ENCODE results near the gene HRC.
"Not testable (repeated sequence)": the region's sequence is repeated elsewhere in the genome, so short reads cannot be mapped to it uniquely, and the experiment has no call there.

The HRC gene

GRCh38 chr19:49155005-49155819, at the start of gene HRC:
Gene HRC (minus strand): TSS chr19:49155396. CDS start chr19:49155237, 159 bp downstream.
- H3K4me3 ChIP-seq (ENCODE audit: low read depth, low read length): no peak within 1 kb of the TSS

DNA sequence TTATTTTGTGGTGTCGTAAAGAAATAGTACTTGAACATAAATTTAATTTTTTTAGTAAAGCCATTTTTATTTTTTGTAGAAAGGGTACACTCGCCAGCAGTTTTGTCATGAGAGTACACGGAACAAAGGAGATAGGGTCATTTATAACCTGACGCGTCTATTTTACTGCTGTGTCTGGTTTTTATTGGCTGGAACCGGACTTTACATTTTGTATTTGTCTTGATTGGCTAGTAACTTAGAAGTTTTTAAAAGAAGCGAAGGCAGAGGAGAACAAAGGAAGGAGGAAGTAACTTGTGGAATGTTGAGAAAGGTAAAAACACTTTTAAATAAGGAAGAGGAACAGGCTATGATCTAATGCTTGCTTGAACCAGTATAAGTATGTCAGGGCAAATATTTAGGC, 45.8 kb upstream of the HRC start:
- no peak overlapping the region for H3K4me3 ChIP-seq (ENCODE audit: low read depth, low read length)

DNA sequence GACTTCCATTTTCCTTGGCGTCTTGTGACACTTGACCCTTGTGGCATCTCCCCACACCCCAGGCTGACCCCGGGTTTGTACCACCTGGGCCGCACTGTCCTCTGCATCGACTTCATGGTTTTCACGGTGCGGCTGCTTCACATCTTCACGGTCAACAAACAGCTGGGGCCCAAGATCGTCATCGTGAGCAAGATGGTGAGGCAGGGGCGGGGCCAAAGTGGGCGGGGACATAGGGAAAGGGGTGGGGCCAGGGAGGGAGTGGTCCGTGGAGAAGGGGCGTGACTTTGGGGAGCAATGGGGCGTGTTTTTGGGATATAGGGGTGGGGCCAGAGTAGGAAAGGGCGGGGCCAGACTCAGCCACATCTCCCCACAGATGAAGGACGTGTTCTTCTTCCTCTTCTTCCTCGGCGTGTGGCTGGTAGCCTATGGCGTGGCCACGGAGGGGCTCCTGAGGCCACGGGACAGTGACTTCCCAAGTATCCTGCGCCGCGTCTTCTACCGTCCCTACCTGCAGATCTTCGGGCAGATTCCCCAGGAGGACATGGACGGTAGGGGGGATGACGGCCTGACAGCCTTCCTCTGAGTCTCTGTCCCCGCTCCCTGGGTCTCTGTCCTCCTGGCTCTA, 45.2 kb upstream of the HRC start:
- H3K4me3 ChIP-seq (ENCODE audit: low read depth, low read length): no peak overlapping the region

DNA sequence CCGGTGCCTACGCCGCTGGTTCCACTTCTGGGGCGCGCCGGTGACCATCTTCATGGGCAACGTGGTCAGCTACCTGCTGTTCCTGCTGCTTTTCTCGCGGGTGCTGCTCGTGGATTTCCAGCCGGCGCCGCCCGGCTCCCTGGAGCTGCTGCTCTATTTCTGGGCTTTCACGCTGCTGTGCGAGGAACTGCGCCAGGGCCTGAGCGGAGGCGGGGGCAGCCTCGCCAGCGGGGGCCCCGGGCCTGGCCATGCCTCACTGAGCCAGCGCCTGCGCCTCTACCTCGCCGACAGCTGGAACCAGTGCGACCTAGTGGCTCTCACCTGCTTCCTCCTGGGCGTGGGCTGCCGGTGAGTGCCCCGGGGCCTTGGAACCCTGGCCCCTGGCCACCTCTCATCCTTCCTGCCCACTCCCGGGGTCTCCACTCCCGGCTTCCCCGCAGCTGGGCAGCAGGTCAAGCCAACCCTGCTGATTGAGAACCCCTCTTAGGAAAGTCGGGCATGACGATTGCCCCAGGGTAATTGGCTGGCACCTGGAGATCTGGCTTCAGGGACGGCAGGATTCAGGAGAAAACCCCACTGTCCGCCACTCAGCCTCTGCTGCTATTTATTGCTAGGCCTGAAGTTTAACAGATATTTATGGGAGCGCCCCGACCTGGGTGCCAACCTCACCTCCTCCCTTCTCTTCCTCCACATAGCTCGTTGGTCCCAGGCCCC, 41.5 kb upstream of the HRC start:
- no peak overlapping the region for H3K4me3 ChIP-seq (ENCODE audit: low read depth, low read length)

- H3K4me3 ChIP-seq (ENCODE audit: low read depth, low read length): no peak overlapping the region
Measured at GRCh38 chr19:49194408-49194807, 39.2 kb upstream of the HRC start.

DNA sequence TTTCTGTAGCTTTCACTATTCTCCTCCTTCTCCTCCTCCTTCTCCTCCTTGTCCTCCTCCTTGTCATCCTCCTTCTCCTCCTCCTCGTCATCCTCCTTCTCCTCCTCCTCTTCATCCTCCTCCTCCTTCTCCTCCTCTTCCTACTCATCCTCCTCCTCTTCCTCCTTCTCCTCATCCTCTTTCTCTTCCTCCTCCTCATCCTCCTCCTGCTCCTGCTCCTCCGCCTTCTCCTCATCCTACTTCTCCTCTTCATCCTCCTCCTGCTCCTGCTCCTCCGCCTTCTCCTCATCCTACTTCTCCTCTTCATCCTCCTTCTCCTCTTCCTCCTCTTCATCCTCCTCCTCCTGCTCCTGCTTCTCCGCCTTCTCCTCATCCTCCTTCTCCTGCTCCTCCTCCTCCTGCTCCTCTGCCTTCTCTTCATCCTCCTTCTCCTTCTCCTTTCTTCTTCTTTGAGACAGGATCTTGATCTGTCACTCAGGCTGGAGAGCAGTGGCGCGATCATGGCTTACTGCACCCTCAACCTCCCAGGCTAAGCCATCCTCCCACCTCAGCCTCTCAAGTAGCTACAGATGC, 38.7 kb upstream of the HRC start:
- no peak overlapping the region for H3K4me3 ChIP-seq (ENCODE audit: low read depth, low read length)

DNA sequence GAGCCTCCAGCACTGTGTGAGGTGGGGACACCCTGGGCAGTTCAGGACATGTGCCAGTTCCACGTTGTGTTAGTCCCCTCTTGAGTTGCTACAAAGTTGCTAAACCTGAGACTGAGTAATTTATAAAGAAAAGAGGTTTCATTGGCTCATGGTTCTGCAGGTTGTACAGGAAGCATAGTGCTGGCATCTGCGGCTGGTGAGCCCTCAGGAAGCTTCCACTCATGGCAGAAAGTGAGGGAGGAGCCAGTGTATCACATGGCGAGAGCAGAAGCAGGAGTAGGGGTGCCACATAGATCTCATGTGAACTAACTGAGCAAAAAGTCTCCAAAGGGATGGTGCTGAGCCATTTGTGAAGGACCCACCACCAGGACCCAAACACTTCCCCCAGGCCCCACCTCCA, 35.6 kb upstream of the HRC start:
- H3K4me3 ChIP-seq (ENCODE audit: low read depth, low read length): no peak overlapping the region

DNA sequence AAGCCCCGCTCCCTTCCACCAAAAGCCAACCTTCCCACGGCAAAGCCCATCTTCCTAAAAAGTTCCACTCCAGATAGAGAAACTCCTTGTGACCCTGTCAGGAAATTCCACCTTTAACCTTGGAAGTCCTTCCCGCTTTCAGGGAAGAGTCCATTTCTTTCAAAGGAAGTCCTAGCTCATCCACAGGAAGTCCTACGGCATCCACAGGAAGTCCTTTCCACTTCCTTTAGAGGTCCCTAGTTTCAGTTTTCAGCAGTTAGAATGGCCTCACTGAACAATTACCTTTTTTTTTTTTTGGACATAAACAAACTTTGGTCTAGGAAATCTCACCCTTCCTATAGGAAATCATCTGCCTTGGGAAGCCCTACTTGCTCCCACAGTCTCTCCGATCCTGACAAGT, 34.1 kb upstream of the HRC start:
- H3K4me3 ChIP-seq (ENCODE audit: low read depth, low read length): no peak overlapping the region

- H3K4me3 ChIP-seq (ENCODE audit: low read depth, low read length): no peak overlapping the region
Measured at GRCh38 chr19:49188626-49189200, 33.5 kb upstream of the HRC start.

GRCh38 chr19:49186108-49186507, 30.9 kb upstream of the HRC start:
- no peak overlapping the region for H3K4me3 ChIP-seq (ENCODE audit: low read depth, low read length)

DNA sequence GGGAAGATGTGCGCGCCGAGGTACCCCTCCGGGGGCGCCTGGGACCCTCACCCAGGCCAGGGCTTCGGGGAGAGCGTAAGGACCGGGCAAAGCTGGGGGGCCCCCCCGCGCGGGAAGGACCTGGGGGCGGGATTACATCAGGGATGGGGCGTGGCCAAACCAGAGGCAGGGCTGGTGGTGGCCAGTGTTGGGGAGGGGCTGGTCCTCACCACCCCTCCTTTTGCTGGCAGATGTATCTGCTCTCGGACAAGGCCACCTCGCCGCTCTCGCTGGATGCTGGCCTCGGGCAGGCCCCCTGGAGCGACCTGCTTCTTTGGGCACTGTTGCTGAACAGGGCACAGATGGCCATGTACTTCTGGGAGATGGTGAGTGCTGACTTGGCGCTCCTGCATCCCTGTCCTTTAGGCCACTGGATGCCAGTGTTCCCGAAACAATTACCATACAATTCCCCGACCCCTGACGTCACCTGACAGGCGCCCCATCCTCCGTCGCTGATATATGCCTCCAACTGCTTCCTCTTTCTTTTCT, 27.7 kb upstream of the HRC start:
- no peak overlapping the region for H3K4me3 ChIP-seq (ENCODE audit: low read depth, low read length)

- H3K4me3 ChIP-seq (ENCODE audit: low read depth, low read length): not testable (repeated sequence)
Measured at GRCh38 chr19:49182010-49182847, 27.0 kb upstream of the HRC start.

GRCh38 chr19:49180659-49181058, 25.5 kb upstream of the HRC start:
- no peak overlapping the region for H3K4me3 ChIP-seq (ENCODE audit: low read depth, low read length)

- no peak overlapping the region for H3K4me3 ChIP-seq (ENCODE audit: low read depth, low read length)
Measured at GRCh38 chr19:49173198-49173597, 18.0 kb upstream of the HRC start.

- no peak overlapping the region for H3K4me3 ChIP-seq (ENCODE audit: low read depth, low read length)
Measured at GRCh38 chr19:49168421-49168820, 13.2 kb upstream of the HRC start.

DNA sequence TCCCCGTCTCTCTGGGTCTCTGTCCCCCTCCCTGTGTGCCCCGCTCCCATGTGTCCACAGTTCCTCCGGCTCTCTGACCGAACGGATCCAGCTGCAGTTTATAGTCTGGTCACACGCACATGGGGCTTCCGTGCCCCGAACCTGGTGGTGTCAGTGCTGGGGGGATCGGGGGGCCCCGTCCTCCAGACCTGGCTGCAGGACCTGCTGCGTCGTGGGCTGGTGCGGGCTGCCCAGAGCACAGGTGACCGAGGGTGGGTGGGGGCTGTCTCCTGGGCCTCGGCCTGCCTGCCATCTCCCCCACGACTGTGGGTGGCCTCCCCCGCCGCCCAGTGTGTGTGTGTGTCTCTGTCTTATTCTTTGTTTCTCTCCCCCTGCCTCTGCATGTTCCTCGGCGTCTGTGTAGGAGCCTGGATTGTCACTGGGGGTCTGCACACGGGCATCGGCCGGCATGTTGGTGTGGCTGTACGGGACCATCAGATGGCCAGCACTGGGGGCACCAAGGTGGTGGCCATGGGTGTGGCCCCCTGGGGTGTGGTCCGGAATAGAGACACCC, 12.7 kb upstream of the HRC start:
- no peak overlapping the region for H3K4me3 ChIP-seq (ENCODE audit: low read depth, low read length)

DNA sequence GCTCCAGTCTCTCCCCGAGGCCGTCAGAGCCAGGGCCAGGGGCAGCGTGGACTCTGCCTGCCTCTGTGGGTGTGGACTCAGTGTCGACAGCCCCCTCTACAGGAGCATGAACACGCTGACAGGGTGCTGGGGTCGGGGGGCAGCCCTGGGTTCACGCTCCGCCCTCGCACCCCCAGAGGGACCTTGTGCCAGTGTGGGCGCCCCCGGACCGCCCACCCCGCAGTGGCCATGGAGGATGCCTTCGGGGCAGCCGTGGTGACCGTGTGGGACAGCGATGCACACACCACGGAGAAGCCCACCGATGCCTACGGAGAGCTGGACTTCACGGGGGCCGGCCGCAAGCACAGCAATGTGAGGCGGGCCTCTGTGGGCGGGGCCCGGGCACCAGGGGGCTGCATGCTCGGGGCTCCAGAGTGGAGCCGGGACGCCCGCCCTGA, 10.7 kb upstream of the HRC start:
- no peak overlapping the region for H3K4me3 ChIP-seq (ENCODE audit: low read depth, low read length)

DNA sequence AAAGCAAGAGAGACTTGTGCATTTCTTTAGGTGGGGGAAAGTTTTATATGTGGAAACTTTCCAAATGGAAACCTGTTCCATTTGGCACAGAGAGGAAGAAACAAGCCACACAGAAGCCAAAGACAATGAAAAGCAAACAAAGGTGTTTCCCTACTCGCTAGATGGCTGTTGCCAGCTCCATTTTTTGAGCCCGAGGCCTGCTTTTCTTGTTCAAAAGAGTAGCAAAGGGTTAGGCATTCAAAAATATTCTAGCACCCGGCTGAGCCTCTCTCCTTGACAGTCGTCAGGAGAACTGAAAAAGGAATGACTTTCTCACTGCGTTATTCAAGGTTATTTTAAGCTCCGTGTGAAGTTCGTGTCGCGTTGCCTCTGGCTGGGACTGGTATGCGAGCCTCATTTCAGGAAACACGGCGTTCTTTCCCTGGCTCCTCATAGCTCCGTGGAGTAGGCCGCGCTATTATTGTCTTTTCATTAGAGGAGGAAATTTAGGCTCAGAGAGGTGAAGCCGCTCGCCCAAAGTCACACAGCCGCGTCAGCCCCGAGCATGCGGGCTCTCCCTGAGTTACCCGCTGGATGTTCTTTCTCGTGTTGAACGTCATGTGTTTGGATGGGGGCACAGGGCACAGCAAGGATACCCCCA, 10.0 kb upstream of the HRC start:
- H3K4me3 ChIP-seq (ENCODE audit: low read depth, low read length): no peak overlapping the region

- no peak overlapping the region for H3K4me3 ChIP-seq (ENCODE audit: low read depth, low read length)
Measured at GRCh38 chr19:49161987-49162386, 6.8 kb upstream of the HRC start.

Data from iPS-11a (cell line).